Thymus (tissue), 11 donors: ENCODE data around the gene CD83. TPM values are rescaled to one million over a fixed set of nuclear protein-coding genes. Genes with fewer than 3 reads are reported as not detected.
A peak's percentile ranks its signal among the peaks of the same experiment; 100 is the strongest.

Source experiments
- DNase-seq, 9 donors: peaks; one replicate each; pipeline ENCODE4 v3.0.0-alpha.2; 2013; ENCODE audit warnings: low spot score in 9 of 9, low read depth in 6 of 9, missing footprints in 1 of 9
- H3K27ac ChIP-seq, 2 donors: one replicate each; pipeline ENCODE4 v1.5.1; 2013; ENCODE audit warnings: control low read depth in 1 of 2, low read depth in 1 of 2, low read length in 1 of 2, mild to moderate bottlenecking in 1 of 2, moderate library complexity in 1 of 2
- H3K27me3 ChIP-seq, 2 donors: one replicate each; pipeline ENCODE4 v1.5.1; 2013; ENCODE audit warnings: low read length in 1 of 2; ENCODE audit not compliant: control insufficient read depth in 2 of 2, insufficient read depth in 1 of 2
- H3K36me3 ChIP-seq, 2 donors: one replicate each; pipeline ENCODE4 v1.5.1; 2013; ENCODE audit warnings: low read length in 1 of 2, mild to moderate bottlenecking in 1 of 2, moderate library complexity in 1 of 2; ENCODE audit not compliant: control insufficient read depth in 2 of 2, insufficient read depth in 2 of 2
- H3K4me1 ChIP-seq, 2 donors: one replicate each; pipeline ENCODE4 v1.5.1; 2013; ENCODE audit warnings: low read length in 2 of 2; ENCODE audit not compliant: control insufficient read depth in 2 of 2, insufficient read depth in 2 of 2
- H3K4me3 ChIP-seq, 2 donors: one replicate each; pipeline ENCODE4 v1.5.1; 2013; ENCODE audit warnings: low read length in 2 of 2, control low read depth in 1 of 2, mild to moderate bottlenecking in 1 of 2
- H3K9me3 ChIP-seq, 2 donors: one replicate each; pipeline ENCODE4 v1.5.1; 2013; ENCODE audit warnings: low read length in 1 of 2, mild to moderate bottlenecking in 1 of 2; ENCODE audit not compliant: control insufficient read depth in 2 of 2, insufficient read depth in 1 of 2
- WGBS: extraction: QIAGEN DNeasy Blood & Tissue Kit; methylation state at CpG from one replicate; pipeline ENCODE4 v1.1.7; 2013; 5-methylcytosine and 5-hydroxymethylcytosine counted together
- polyA plus RNA-seq: library from polyadenylated mRNA; stranded (reverse); fragments of 200-250 nt; gene quantifications from one replicate; pipeline ENCODE4 v1.2.3, GENCODE V29; 2013
- total RNA-seq: library from RNA; stranded (reverse); fragments of 120-200 nt; gene quantifications from one replicate; pipeline ENCODE4 v1.2.4, GENCODE V29; 2013
- donor health status: healthy.

The CD83 gene
- total and polyA plus RNA-seq, 2 donors, result 21.6 to 50.9 TPM

GRCh38 chr6:14075095-14075503 is 42.5 kb upstream of the CD83 start:
- H3K9me3 ChIP-seq, result no peaks in the 10 kb centered on the region
- peak overlapping the region; percentile 0 to 48 for H3K27ac ChIP-seq
- DNase-seq, result peak in 7 of 9 donors; percentile 29 to 76 (median 42)
- no peaks in the 10 kb centered on the region for H3K36me3 ChIP-seq
- H3K4me3 ChIP-seq, result peak overlapping the region in 1 of 2 donors; percentile 26
- H3K27me3 ChIP-seq, result no peaks in the 10 kb centered on the region
- 28% methylated on average over 7 of the region's 7 CpGs for WGBS
- peaks cover 0 to 5% of the 10 kb centered on the region in 2 donors for H3K4me1 ChIP-seq

DNA sequence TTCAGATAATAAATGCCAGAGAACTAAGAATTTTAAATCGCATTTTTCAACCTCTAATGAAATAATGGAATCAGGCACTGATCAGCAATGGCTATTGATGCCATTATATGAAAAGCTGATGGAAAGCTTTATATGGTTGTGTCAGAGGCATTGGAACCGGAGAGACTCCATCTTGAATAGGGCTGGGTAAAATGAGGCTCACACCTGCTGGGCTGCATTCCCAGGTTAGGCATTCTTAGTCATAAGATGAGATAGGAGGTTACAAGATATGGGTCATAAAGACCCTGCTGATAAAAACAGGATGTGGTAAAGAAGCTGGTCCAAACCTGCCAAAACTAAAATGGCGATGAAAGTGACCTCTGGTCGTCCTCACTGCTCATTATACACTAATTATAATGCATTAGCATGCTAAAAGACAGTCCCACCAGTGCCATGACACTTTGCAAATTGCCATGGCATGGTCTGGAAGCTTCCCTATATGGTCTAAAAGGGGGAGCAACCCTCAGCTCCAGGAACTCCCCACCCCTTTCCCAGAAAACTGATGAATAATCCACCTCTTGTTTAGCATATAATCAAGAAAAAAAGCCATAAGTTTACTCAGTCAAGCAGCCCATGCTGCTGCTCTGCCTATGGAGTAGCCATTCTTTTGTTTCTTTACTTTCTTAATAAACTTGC is 40.2 kb upstream of the CD83 start:
- H3K27ac ChIP-seq, result no peak overlapping the region
- H3K27me3 ChIP-seq, result no peaks in the 10 kb centered on the region

DNA sequence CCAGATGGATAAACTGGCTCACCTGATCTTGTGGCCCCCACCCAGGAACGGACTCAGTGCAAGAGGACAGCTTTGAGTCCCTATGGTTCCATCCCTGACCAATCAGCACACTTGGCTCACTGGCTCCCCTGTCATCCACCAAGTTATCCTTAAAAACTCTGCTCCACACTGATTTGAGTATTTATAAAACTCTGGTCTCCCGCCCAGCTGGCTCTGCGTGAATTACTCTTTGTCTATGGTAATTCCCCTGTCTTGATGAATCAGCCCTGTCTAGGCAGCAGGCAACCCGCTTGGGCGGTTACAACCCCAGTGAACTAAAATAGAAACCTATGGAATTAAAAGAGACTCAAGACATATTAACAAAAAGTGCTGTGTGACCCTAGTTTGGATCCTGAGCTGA is 38.1 kb upstream of the CD83 start:
- DNase-seq, result no peak
- WGBS, result 96% methylated on average over 5 of the region's 5 CpGs
- no peak overlapping the region for H3K4me3 ChIP-seq
- no peaks in the 10 kb centered on the region for H3K36me3 ChIP-seq
- no peak overlapping the region for H3K27ac ChIP-seq
- H3K27me3 ChIP-seq, result no peaks in the 10 kb centered on the region
- peaks cover 0 to 5% of the 10 kb centered on the region in 2 donors for H3K4me1 ChIP-seq
- no peaks in the 10 kb centered on the region for H3K9me3 ChIP-seq

More for the DNA sequence above, 40.2 kb upstream of the CD83 start:
- H3K36me3 ChIP-seq, result no peaks in the 10 kb centered on the region
- peaks cover 0 to 5% of the 10 kb centered on the region in 2 donors for H3K4me1 ChIP-seq
- DNase-seq, result no peak
- no peak overlapping the region for H3K4me3 ChIP-seq
- no peaks in the 10 kb centered on the region for H3K9me3 ChIP-seq
- whole genome bisulfite sequencing, result 96% methylated on average over 4 of the region's 4 CpGs

- H3K4me1 ChIP-seq, result peaks cover 0 to 2% of the 10 kb centered on the region in 2 donors
- H3K27ac ChIP-seq, result no peak overlapping the region
- H3K27me3 ChIP-seq, result no peaks in the 10 kb centered on the region
- 97% methylated on average over 3 of the region's 3 CpGs for whole genome bisulfite sequencing
- no peak for DNase-seq
- H3K4me3 ChIP-seq, result no peak overlapping the region
- no peaks in the 10 kb centered on the region for H3K9me3 ChIP-seq
- H3K36me3 ChIP-seq, result no peaks in the 10 kb centered on the region
These were observed 37.6 kb upstream of the CD83 start for GRCh38 chr6:14079971-14080370.

DNA sequence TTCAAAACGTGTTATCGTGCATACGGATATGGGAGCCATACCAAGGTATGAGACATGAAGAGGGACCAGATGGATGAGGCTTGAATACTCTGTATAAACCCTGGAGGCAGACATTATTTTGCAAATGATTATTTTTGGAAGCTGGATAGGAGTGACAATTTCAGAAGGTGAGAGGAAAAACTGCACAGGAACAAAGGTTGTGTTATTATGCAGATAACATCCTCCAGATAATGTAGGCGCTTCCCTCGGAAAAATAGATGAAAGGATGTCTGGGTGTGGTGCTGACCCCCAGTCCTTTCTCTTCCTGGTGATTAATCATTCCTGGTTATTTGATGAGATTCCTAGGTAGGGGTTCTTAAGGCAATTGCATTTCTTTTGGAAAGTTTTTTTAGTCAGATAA is 36.4 kb upstream of the CD83 start:
- Histone ChIP-seq H3K36me3 (no peaks in the 10 kb centered on the region), H3K4me3 (no peak overlapping the region), H3K27me3 (no peaks in the 10 kb centered on the region), H3K4me1 (no peaks in the 10 kb centered on the region), H3K27ac (no peak overlapping the region), H3K9me3 (no peaks in the 10 kb centered on the region)
- 97% methylated on average over 5 of the region's 5 CpGs for WGBS
- DNase-seq, result no peak

DNA sequence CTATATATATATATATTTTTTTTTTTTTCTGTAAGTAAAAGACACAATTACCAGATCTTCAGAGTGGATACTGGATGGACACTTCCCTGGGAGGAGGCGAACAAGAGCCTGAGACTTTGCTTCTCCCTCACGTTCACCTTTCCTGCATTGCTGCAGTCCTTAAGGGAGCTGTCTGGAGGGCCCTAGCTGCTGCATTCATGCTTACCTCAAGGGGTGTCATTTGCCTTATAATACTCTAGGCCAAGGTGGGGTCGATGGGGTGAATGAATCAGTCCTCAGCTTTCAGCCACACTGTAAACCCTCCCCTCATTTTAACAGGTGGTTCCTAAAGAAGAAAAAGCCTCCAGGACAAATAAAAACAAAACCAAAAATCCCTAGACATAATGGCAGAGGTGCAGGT is 34.8 kb upstream of the CD83 start:
- no peak overlapping the region for H3K27ac ChIP-seq
- DNase-seq, result no peak
- no peaks in the 10 kb centered on the region for H3K36me3 ChIP-seq
- no peak overlapping the region for H3K4me3 ChIP-seq
- H3K4me1 ChIP-seq, result no peaks in the 10 kb centered on the region
- WGBS, result 87% methylated on average over 3 of the region's 3 CpGs
- no peaks in the 10 kb centered on the region for H3K27me3 ChIP-seq
- H3K9me3 ChIP-seq, result no peaks in the 10 kb centered on the region

- WGBS, result 92% methylated on average over 3 of the region's 3 CpGs
- Histone ChIP-seq H3K4me1 (no peaks in the 10 kb centered on the region), H3K27ac (no peak overlapping the region), H3K4me3 (no peak overlapping the region), H3K36me3 (no peaks in the 10 kb centered on the region), H3K9me3 (no peaks in the 10 kb centered on the region), H3K27me3 (no peaks in the 10 kb centered on the region)
- no peak for DNase-seq
These were observed 34.3 kb upstream of the CD83 start for GRCh38 chr6:14083262-14083661.

GRCh38 chr6:14083751-14084150 is 33.8 kb upstream of the CD83 start:
- no peaks in the 10 kb centered on the region for H3K4me1 ChIP-seq
- no peak for DNase-seq
- 91% methylated on average over 3 of the region's 3 CpGs for WGBS
- no peaks in the 10 kb centered on the region for H3K9me3 ChIP-seq
- no peaks in the 10 kb centered on the region for H3K36me3 ChIP-seq
- H3K27ac ChIP-seq, result no peak overlapping the region
- no peaks in the 10 kb centered on the region for H3K27me3 ChIP-seq
- no peak overlapping the region for H3K4me3 ChIP-seq

DNA sequence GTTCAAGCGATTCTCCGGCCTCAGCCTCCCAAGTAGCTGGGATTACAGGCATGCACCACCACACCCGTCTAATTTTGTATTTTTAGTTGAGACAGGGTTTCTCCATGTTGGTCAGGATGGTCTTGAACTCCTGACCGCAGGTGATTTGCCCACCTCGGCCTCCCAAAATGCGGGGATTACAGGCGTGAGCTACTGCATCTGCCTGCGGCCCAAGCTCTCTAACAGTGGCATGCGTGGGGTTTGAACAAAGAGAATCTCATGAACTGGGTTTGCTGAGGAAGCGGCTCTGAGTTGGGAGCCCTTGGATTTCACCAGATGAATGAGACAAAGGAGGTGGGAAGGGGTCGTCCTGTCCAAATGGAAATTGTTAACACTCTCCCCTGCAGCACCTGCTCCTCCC is 33.2 kb upstream of the CD83 start:
- no peak for DNase-seq

More for the DNA sequence above, 33.2 kb upstream of the CD83 start:
- H3K9me3 ChIP-seq, result no peaks in the 10 kb centered on the region
- H3K4me3 ChIP-seq, result no peak overlapping the region
- no peaks in the 10 kb centered on the region for H3K4me1 ChIP-seq
- H3K27me3 ChIP-seq, result no peaks in the 10 kb centered on the region
- H3K27ac ChIP-seq, result no peak overlapping the region
- no peaks in the 10 kb centered on the region for H3K36me3 ChIP-seq
- WGBS, result 97% methylated on average over 11 of the region's 11 CpGs
